HCT116 (cell line): Measurements from ENCODE around the gene CAMK1D. TPM values are rescaled to one million over a fixed set of nuclear protein-coding genes. Genes with fewer than 3 reads are reported as not detected.

Experiments
- ATAC-seq: fragments of 200-7000 bp; cut with Tn5 transposase; 2 replicates; pipeline ENCODE4 v1.9.1; 2020; ENCODE audit warnings: mild to moderate bottlenecking, moderate library complexity
- BruUV-seq: library from RNA; stranded (reverse); fragments of 400-500 nt; replicated peaks from 2 replicates; lab custom pipeline; 2021; lab: Mats Ljungman, UMichigan
- CTCF ChIA-PET: fragments of 300-600 bp; sonication (Branson Sonifier 250); formaldehyde crosslinking; loops from one replicate; lab custom pipeline; 2021; ENCODE audit warnings: antibody characterized with exemption; lab: Charles Lee
- POLR2A ChIA-PET: fragments of 300-600, 350-600 bp; sonication (Branson Sonifier 250); formaldehyde crosslinking; loops from one replicate; lab custom pipeline; 2021; ENCODE audit warnings: antibody characterized with exemption; lab: Charles Lee
- RAD21 ChIA-PET, 2 experiments: fragments of 300-600 bp; sonication (Branson Sonifier 250); formaldehyde crosslinking; loops; one replicate each; lab custom pipeline; 2023; ENCODE audit warnings: low total read pairs in 2 of 2; ENCODE audit not compliant: uncharacterized antibody in 2 of 2, unreplicated experiment in 2 of 2, low non-redundant PET in 1 of 2; lab: Charles Lee
- DNase-seq: peaks from one replicate; pipeline ENCODE4 v3.0.0-alpha.2; 2010; ENCODE audit warnings: low read depth, low spot score
- H2AFZ ChIP-seq: fragments of 200-600 bp; shearing (Covaris generic), sonication (generic); 2 replicates; pipeline ENCODE4 v1.6.1; 2017; ENCODE audit warnings: low read depth, mixed run types, mixed read lengths, antibody characterized with exemption, low read length; ENCODE audit not compliant: poor library complexity, severe bottlenecking
- H3K27ac ChIP-seq: 2 replicates; pipeline ENCODE4 v1.5.1; 2012; ENCODE audit warnings: low read depth, low read length
- H3K27me3 ChIP-seq: fragments of 200-600 bp; sonication (generic); 2 replicates; pipeline ENCODE4 v1.6.1; 2016; ENCODE audit warnings: mixed run types, low read length, mixed read lengths; ENCODE audit not compliant: insufficient read depth
- H3K36me3 ChIP-seq, 2 experiments: fragments of 200-500 bp in 1 of 2; fragments of 200-600 bp in 1 of 2; sonication (Bioruptor generic) in 1 of 2; sonication (generic) in 1 of 2; 2 replicates each; pipeline versions ENCODE4 v1.5.1 to v1.6.1; 2014 to 2016; ENCODE audit warnings: low read length in 2 of 2, inconsistent platforms in 1 of 2, mixed read lengths in 1 of 2, mixed run types in 1 of 2; ENCODE audit not compliant: insufficient read depth in 2 of 2, control insufficient read depth in 1 of 2
- H3K4me1 ChIP-seq, 2 experiments: fragments of 200-600 bp in 1 of 2; sonication (generic) in 1 of 2; 2 replicates each; pipeline versions ENCODE4 v1.5.1 to v1.6.1; 2012 to 2017; ENCODE audit warnings: low read length in 2 of 2, inconsistent platforms in 1 of 2, mild to moderate bottlenecking in 1 of 2, mixed read lengths in 1 of 2, mixed run types in 1 of 2, moderate library complexity in 1 of 2; ENCODE audit not compliant: insufficient read depth in 2 of 2, control insufficient read depth in 1 of 2
- H3K4me2 ChIP-seq: fragments of 200-600 bp; sonication (generic); 2 replicates; pipeline ENCODE4 v1.6.1; 2017; ENCODE audit warnings: mixed run types, low read length, mixed read lengths
- H3K4me3 ChIP-seq, 2 experiments: fragments of 200-600 bp in 1 of 2; sonication (generic) in 1 of 2; replicated peaks in 1 of 2; 2 replicates each; pipeline ENCODE4 v1.5.1; 2011 to 2016; ENCODE audit warnings: low read length in 2 of 2, control low read depth in 1 of 2, low read depth in 1 of 2, mild to moderate bottlenecking in 1 of 2, mixed read lengths in 1 of 2, mixed run types in 1 of 2
- H3K79me2 ChIP-seq: fragments of 200-600 bp; sonication (generic); 2 replicates; pipeline ENCODE4 v1.6.1; 2017; ENCODE audit warnings: mild to moderate bottlenecking, mixed run types, low read length, moderate library complexity, mixed read lengths; ENCODE audit not compliant: insufficient read depth
- H3K9ac ChIP-seq: fragments of 200-600 bp; sonication (generic); 2 replicates; pipeline ENCODE4 v1.6.1; 2016; ENCODE audit warnings: low read length, mixed read lengths
- H3K9me2 ChIP-seq: fragments of 200-600 bp; sonication (generic), shearing (Covaris generic); 2 replicates; pipeline ENCODE4 v1.6.1; 2017; ENCODE audit warnings: mixed run types, mild to moderate bottlenecking, moderate library complexity; ENCODE audit not compliant: insufficient read depth
- H3K9me3 ChIP-seq, 2 experiments: fragments of 200-500 bp in 1 of 2; fragments of 200-600 bp in 1 of 2; sonication (Bioruptor generic) in 1 of 2; sonication (generic) in 1 of 2; 2 replicates each; pipeline ENCODE4 v1.6.1; 2014 to 2017; ENCODE audit warnings: low read length in 2 of 2, mixed read lengths in 2 of 2, inconsistent platforms in 1 of 2, low read depth in 1 of 2, mild to moderate bottlenecking in 1 of 2, mixed run types in 1 of 2, moderate library complexity in 1 of 2; ENCODE audit not compliant: control insufficient read depth in 1 of 2, insufficient read depth in 1 of 2
- H4K20me1 ChIP-seq: fragments of 200-600 bp; sonication (generic), shearing (Covaris generic); 2 replicates; pipeline ENCODE4 v1.6.1; 2017; ENCODE audit warnings: mixed run types, mild to moderate bottlenecking, moderate library complexity; ENCODE audit not compliant: insufficient read depth
- CBX3 ChIP-seq: IDR thresholded peaks from 2 replicates; pipeline ENCODE4 v1.6.1; 2012; ENCODE audit warnings: low read depth
- ELF1 ChIP-seq: IDR thresholded peaks from 2 replicates; pipeline ENCODE4 v1.6.1; 2012; ENCODE audit warnings: low read depth, borderline replicate concordance
- EZH2 ChIP-seq: fragments of 200-600 bp; sonication (generic); IDR thresholded peaks from 2 replicates; pipeline ENCODE4 v1.6.1; 2017; ENCODE audit warnings: antibody characterized with exemption, mixed run types
- EZH2phosphoT487 ChIP-seq: fragments of 200-600 bp; IDR thresholded peaks from 2 replicates; pipeline ENCODE4 v1.6.1; 2018; ENCODE audit warnings: antibody characterized with exemption, borderline replicate concordance
- FOSL1 ChIP-seq: IDR thresholded peaks from 2 replicates; pipeline ENCODE4 v1.6.1; 2012; ENCODE audit warnings: low read depth
- JUND ChIP-seq: IDR thresholded peaks from 2 replicates; pipeline ENCODE4 v1.6.1; 2012
- POLR2AphosphoS5 ChIP-seq: IDR thresholded peaks from 2 replicates; pipeline ENCODE4 v1.6.1; 2011; ENCODE audit warnings: mild to moderate bottlenecking, low read depth, low read length, moderate library complexity
- RAD21 ChIP-seq: IDR thresholded peaks from 2 replicates; pipeline ENCODE4 v1.6.1; 2012; ENCODE audit warnings: low read depth, mild to moderate bottlenecking
- SIN3A ChIP-seq: IDR thresholded peaks from 2 replicates; pipeline ENCODE4 v1.6.1; 2012; ENCODE audit warnings: low read depth
- SP1 ChIP-seq: IDR thresholded peaks from 2 replicates; pipeline ENCODE4 v1.6.1; 2012; ENCODE audit warnings: low read depth
- SRF ChIP-seq: IDR thresholded peaks from 2 replicates; pipeline ENCODE4 v1.6.1; 2012; ENCODE audit warnings: low read depth
- TCF7L2 ChIP-seq: IDR thresholded peaks from 2 replicates; pipeline ENCODE4 v1.7.0; 2011; ENCODE audit warnings: borderline replicate concordance, inconsistent platforms; ENCODE audit not compliant: insufficient read depth, insufficient read length; ENCODE audit errors: extremely low read depth
- YY1 ChIP-seq: IDR thresholded peaks from 2 replicates; pipeline ENCODE4 v1.6.1; 2011; ENCODE audit warnings: low read length, low read depth, moderate library complexity, mild to moderate bottlenecking; ENCODE audit not compliant: insufficient replicate concordance; ENCODE audit errors: extremely low read depth
- ZBTB33 ChIP-seq: IDR thresholded peaks from 2 replicates; pipeline ENCODE4 v1.6.1; 2011; ENCODE audit warnings: mild to moderate bottlenecking, low read length, moderate library complexity; ENCODE audit not compliant: insufficient replicate concordance; ENCODE audit errors: extremely low read depth
- ZFX ChIP-seq: fragments of 450-650 bp; IDR thresholded peaks from 2 replicates; pipeline ENCODE4 v1.6.1; 2017
- intact Hi-C: fragments of 100-400 bp; cut with micrococcal nuclease; formaldehyde crosslinking; loops from 2 replicates; pipeline ENCODE4 v1.10.0; 2022
- total RNA-seq: library from RNA; stranded (reverse); gene quantifications from one replicate; pipeline ENCODE4 v1.2.1, GENCODE V29; 2021; ENCODE audit not compliant: unreplicated experiment
- TF ChIP-seq, protein P1 (sequence below): IDR thresholded peaks from 2 replicates; pipeline ENCODE4 v1.6.1; 2012; ENCODE audit warnings: low read depth
- TF ChIP-seq, protein P2 (sequence below): IDR thresholded peaks from 2 replicates; pipeline ENCODE4 v1.6.1; 2012
- TF ChIP-seq, protein P3 (sequence below): IDR thresholded peaks from 2 replicates; pipeline ENCODE4 v1.6.1; 2012

The CAMK1D gene
- total RNA-seq, 1 experiment from 2014 or later: 9.6 TPM

DNA sequence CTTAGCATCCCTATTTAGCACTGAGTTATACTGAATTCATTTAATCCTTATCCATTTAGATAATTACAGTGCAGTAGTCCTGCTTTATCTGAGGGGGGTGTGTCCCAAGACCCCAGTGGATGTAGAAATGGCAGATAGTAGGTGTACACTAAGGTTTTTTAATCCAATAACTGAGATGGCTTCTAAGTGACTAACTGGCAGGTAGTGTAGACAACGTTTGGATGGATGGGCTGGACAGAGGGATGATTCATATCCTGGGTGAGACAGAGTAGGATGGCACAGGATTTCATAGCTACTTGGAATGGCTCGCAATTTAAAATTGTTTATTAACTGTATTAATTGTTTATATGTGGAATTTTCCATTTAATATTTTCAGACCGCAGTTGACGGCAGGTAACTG is 356.6 kb downstream of the CAMK1D start:
- DNase-seq (no peak), ATAC-seq (no peak)
- Histone ChIP-seq H3K9me3 (no peaks in the 10 kb centered on the region), H3K4me2 (peak overlapping the region; percentile 67), H4K20me1 (no peaks in the 10 kb centered on the region), H2AFZ (no peak overlapping the region), H3K27me3 (no peaks in the 10 kb centered on the region), H3K9ac (no peak overlapping the region), H3K79me2 (no peaks in the 10 kb centered on the region), H3K4me3 (no peak overlapping the region), H3K27ac (no peak overlapping the region), H3K36me3 (no peaks in the 10 kb centered on the region), H3K9me2 (no peaks in the 10 kb centered on the region), H3K4me1 (peaks cover 52 to 82% of the 10 kb centered on the region in 2 experiments)
- ChIA-PET CTCF (interaction anchor here (0.9 to 1.3 kb wide), 2 partner anchors 49 to 441 kb away, joined by 3 to 6 read pairs; no protein-coding TSS in a partner anchor), POLR2A (no interaction called here), RAD21 (interaction anchor here in 1 of 2 experiments (0.5 kb wide), 1 partner anchor 404 kb away, joined by 3 read pairs; no protein-coding TSS in a partner anchor)
- TF ChIP-seq, protein P1, sequence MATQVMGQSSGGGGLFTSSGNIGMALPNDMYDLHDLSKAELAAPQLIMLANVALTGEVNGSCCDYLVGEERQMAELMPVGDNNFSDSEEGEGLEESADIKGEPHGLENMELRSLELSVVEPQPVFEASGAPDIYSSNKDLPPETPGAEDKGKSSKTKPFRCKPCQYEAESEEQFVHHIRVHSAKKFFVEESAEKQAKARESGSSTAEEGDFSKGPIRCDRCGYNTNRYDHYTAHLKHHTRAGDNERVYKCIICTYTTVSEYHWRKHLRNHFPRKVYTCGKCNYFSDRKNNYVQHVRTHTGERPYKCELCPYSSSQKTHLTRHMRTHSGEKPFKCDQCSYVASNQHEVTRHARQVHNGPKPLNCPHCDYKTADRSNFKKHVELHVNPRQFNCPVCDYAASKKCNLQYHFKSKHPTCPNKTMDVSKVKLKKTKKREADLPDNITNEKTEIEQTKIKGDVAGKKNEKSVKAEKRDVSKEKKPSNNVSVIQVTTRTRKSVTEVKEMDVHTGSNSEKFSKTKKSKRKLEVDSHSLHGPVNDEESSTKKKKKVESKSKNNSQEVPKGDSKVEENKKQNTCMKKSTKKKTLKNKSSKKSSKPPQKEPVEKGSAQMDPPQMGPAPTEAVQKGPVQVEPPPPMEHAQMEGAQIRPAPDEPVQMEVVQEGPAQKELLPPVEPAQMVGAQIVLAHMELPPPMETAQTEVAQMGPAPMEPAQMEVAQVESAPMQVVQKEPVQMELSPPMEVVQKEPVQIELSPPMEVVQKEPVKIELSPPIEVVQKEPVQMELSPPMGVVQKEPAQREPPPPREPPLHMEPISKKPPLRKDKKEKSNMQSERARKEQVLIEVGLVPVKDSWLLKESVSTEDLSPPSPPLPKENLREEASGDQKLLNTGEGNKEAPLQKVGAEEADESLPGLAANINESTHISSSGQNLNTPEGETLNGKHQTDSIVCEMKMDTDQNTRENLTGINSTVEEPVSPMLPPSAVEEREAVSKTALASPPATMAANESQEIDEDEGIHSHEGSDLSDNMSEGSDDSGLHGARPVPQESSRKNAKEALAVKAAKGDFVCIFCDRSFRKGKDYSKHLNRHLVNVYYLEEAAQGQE: no peak
- no peak for TF ChIP-seq ELF1
- TF ChIP-seq SP1: 0 out of 2 replicates have a peak, but pooled peaks have one; percentile 19
- TF ChIP-seq EZH2phosphoT487: no peak
- no peak for TF ChIP-seq ZFX
- no peak for TF ChIP-seq POLR2AphosphoS5
- TF ChIP-seq JUND: peak; percentile 47; the same call in 1 of the 2 replicates
- no peak for TF ChIP-seq SIN3A
- TF ChIP-seq, protein P2, sequence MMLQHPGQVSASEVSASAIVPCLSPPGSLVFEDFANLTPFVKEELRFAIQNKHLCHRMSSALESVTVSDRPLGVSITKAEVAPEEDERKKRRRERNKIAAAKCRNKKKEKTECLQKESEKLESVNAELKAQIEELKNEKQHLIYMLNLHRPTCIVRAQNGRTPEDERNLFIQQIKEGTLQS: no peak
- TF ChIP-seq, protein P3, sequence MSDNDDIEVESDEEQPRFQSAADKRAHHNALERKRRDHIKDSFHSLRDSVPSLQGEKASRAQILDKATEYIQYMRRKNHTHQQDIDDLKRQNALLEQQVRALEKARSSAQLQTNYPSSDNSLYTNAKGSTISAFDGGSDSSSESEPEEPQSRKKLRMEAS: no peak
- TF ChIP-seq SRF: no peak
- TF ChIP-seq EZH2: no peak
- TF ChIP-seq FOSL1: peak; percentile 60
- no peak for TF ChIP-seq RAD21
- no peak for TF ChIP-seq TCF7L2
- TF ChIP-seq YY1: no peak
- 0 out of 2 replicates have a peak, but pooled peaks have one; percentile 17 for TF ChIP-seq CBX3
- no peak for TF ChIP-seq ZBTB33
- intact Hi-C loops: loop anchor here (5.0 kb wide), 1 partner anchor 359 kb away; the partner anchor contains the start of gene CAMK1D
- BruUV-seq: no TSS peak
